Activated T-cell treated with anti-CD3 and anti-CD28 coated beads for 48 hours (primary cell): Measurements from ENCODE around the gene GNPTAB.
A peak's percentile ranks its signal among the peaks of the same experiment; 100 is the strongest.
"Not testable (repeated sequence)": the region's sequence is repeated elsewhere in the genome, so short reads cannot be mapped to it uniquely, and the experiment has no call there.

Source experiments
- DNase-seq: peaks from one replicate; pipeline ENCODE4 v3.0.0-alpha.2; 2020; ENCODE audit warnings: low read depth

Gene GNPTAB

DNA sequence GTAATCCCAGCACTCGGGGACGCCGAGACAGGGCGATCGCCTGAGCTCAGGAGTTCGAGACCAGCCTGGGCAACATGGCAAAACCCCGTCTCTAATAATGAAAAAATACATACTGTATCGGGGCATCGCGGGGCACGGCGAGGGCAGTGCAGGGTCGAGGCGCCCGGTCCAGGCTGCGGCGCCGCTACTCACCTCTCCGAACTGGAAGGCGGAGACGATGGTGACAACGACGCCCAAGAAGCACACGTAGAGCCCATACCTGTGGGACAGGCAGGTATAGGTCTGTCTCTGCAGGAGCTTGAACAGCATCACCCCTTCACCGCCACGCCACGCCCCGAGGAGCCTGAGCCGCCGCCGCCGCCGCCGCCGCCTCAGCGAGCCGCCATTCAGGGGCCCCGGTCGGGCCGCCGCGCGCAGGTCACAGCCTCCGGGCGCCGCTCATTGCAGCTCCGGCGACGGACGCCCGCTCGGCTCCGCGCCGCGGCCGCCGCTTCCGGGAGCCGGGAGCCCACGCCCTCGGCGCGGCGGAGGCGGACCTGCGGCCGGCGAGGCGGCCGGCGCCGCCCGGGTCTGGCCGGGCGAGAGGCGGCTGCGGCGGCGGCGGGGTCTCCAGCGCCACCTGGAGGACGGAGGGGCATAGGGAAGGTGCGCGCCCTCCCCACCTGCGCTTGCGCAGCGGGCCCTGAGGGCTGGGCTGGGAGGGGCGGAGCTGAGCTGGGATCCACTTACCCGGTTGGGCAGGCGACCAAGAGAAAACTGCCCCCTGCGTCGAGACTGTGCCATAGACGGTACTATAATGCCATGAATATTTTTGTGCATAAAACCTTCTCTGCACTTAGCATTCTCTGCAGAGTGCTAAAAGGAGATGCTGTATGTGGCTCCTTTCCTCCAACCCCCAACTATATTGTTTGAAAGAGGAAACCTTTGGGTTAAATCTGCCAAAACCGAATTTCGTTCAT lies at the start of gene GNPTAB:
Gene GNPTAB, minus strand, starts transcription at position 593 of the 959 bp plus-strand sequence. Its CDS starts 284 bp downstream, at position 309.
- peak; percentile 94 for DNase-seq

- no peak for DNase-seq
Measured at GRCh38 chr12:101878243-101878821, 47.6 kb upstream of the GNPTAB start.

- DNase-seq: no peak
Measured at GRCh38 chr12:101877806-101878242, 47.1 kb upstream of the GNPTAB start.

- DNase-seq: peak; percentile 77
Measured at GRCh38 chr12:101876861-101877805, 46.4 kb upstream of the GNPTAB start, which contains the start of gene DRAM1. TSS of gene DRAM1 (plus strand) at chr12:101877580. CDS start at chr12:101877790, 210 bp downstream.

DNA sequence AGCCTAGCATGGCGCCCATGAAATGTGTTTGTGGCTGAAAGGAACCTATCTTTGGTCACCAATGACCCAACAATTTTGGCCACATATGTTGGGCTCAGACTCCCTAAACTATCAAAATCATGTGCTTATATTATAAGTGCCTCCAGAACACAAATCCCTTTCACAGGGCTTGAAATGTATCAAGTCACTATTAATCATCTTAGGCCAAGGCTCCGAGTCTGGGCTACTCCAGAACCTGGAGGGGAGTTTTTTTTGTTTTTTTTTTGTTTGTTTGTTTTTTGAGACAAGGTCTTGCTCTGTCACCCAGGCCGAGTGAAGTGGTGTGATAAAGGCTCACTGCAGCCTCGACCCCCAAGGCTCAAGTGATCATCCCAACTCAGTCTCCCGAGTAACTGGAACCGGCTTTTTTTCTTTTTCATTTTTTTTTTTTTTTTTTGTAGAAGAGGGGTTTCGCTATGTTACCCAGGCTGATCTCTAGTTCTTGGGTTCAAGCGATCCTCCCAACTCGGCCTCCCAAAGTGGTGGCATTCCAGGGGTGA lies 45.6 kb upstream of the GNPTAB start:
- no peak for DNase-seq

DNA sequence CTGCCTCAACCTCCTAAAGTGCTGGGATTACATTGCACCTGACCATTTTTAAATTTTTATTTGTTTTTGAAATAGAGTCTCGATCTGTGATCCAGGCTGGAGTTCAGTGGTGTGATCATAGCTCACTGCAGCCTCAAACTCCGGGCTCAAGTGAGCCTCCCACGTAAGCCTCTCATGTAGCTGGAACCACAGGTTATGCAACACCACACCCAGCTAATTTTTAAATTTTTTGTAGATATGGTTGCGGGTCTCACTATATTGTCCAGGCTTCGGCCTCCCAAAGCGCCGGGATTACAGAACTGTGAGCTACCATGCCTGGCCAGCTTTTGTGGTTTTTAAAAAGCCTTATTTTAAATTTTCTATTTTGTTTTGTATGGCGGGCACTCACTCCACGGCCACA lies 44.4 kb upstream of the GNPTAB start:
- DNase-seq: no peak

DNA sequence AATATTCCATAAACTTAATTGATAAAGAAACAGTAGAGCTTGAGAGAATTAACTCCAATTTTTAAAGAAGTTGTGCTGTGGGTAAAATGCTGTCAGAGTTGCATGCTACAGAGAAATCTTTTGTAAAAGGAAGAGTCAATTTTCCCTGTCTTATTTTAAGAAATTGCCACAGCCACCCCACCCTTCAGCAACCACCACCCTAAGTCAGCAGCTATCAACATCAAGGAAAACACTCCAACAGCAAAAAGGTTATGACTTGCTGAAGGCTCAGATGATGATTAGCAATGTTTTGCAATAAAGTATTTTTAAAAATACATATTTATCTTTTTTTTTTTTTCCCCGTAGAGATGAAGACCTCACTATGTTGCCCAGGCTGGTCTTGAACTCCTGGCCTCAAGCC lies 40.2 kb upstream of the GNPTAB start:
- no peak for DNase-seq

GRCh38 chr12:101867619-101868018 lies 36.9 kb upstream of the GNPTAB start:
- DNase-seq: not testable (repeated sequence)

DNA sequence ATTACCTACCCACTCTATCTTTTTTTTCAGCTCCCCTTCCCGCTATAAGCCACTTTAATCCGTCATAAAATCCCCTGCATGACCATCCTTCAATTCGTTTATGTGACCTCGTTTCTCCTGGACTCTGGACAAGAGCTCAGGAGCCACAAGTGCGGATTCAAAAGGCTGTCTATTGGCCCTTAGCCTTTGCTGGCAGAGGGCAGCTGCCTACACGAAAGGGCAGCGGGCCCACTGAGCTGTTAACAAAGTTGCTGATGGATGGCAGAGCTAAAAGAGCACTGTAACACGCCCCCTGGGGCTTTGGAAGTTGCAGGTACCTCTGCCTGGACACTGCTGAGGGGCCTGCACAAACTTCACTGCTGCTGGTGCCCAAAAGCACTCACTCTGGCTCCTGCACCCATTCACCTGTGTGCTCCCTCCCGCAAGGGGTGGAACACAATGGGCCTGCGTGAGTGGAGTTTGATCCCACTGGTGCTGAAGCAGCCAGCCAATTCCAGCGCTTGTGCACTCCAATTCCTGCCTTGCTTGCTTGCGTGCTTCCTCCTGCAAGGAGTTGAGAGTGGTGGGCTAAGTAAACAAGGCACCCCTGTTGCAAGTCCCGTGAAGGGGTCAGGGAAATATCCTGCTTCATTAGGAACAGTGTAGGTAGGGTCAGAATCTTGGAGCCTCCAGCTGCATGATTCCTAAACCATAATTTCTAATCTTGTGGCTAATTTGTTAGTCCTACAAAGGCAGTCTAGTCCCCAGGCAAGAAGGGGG lies 36.0 kb upstream of the GNPTAB start:
- no peak for DNase-seq

GRCh38 chr12:101863981-101864380 lies 33.2 kb upstream of the GNPTAB start:
- no peak for DNase-seq

DNA sequence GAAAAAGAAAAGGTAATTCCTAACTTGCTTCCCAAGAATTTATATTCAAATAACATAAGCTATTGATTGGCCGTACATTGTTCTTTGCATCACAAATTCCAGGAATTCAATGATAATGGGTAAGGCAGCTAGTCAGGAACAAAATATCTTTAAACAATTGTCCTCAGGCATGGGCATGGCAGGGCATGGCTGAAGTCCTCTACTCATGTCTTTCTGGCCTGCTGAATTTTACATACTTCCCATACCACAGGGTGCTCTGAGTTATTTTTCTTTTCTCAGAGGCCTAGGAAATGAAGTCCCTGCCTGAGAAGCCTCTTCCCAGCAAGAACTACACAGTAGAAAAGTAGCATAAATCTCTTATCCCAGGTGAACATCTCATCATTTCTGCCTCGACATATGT lies 31.5 kb upstream of the GNPTAB start:
- DNase-seq: no peak

- DNase-seq: not testable (repeated sequence)
Measured at GRCh38 chr12:101861688-101862087, 30.9 kb upstream of the GNPTAB start.

- no peak for DNase-seq
Measured at GRCh38 chr12:101859664-101860607, 29.2 kb upstream of the GNPTAB start.

DNA sequence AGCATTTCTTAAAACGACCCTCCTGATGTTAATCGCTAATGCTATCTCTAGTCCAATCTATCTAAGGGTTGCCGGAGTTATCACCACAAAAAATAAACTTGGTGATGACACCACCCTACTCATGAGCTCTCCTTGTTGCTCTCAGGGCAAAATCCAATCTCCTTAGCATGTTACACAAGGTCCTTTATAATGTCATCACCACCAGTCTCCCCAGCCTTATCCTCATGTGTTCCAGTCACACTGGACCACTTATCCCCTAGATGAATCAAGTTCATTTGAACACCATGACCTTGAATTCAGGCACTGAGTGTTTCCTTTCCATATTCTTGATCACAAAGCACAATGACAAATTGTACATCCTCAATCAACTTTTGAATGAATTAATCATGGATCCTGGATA lies 27.6 kb upstream of the GNPTAB start:
- DNase-seq: no peak

GRCh38 chr12:101857043-101857558 lies 26.3 kb upstream of the GNPTAB start:
- no peak for DNase-seq

- not testable (repeated sequence) for DNase-seq
Measured at GRCh38 chr12:101856614-101857013, 25.9 kb upstream of the GNPTAB start.

GRCh38 chr12:101855976-101856375 lies 25.2 kb upstream of the GNPTAB start:
- DNase-seq: no peak

GRCh38 chr12:101855364-101855884 lies 24.7 kb upstream of the GNPTAB start:
- DNase-seq: no peak

DNA sequence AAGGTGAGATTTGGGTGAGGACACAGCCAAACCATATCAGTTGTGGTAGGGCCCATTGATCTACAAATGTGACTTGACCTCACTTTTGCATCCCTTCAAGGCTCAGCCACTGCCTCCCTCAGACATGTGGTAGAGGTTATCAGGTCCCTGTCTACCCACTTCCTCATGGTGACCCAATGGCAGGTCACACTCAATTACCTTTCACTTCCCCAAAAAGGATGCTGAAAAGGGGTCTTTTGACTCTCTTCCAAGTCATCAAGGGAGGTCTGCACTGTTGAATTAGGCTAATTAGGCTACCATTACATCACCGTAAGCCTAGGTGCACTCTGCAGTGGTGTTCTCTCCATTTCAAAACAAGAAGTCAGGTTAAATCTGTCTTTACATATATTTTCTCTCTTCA lies 24.0 kb upstream of the GNPTAB start:
- no peak for DNase-seq
